ENCODE results near the gene SLC1A4. TPM values are rescaled to one million over a fixed set of nuclear protein-coding genes. Genes with fewer than 3 reads are reported as not detected.

The SLC1A4 gene
- total and polyA plus RNA-seq, 10 of the 15 experiments (the other 5 are each of a cell fraction or from before 2014, with no cell fraction given) = 10.8 to 43.2 (median 27.7) TPM

- TF ChIP-seq POU2F2 (IDR thresholded peaks at IDR 0.05; ENCODE audit: borderline replicate concordance, low read depth, low read length) (no peak), ESRRA (IDR thresholded peaks at IDR 0.05; ENCODE audit: low read length) (no peak), HCFC1 (IDR thresholded peaks at IDR 0.05; ENCODE audit: low read length) (no peak), IRF3 (IDR thresholded peaks at IDR 0.05) (no peak), ZNF274 (IDR thresholded peaks at IDR 0.05; ENCODE audit: insufficient read depth, insufficient read length) (no peak), POLR2AphosphoS5 (IDR thresholded peaks at IDR 0.05; ENCODE audit: low read length) (no peak), DPF2 (IDR thresholded peaks at IDR 0.05) (no peak), ZNF384 (IDR thresholded peaks at IDR 0.05; ENCODE audit: borderline replicate concordance, low read depth, low read length) (no peak), ASH2L (IDR thresholded peaks at IDR 0.05; ENCODE audit: borderline replicate concordance, low read depth) (no peak), POLR2AphosphoS2 (IDR thresholded peaks at IDR 0.05; ENCODE audit: low read depth, low read length) (no peak; the same call in 1 of the 2 replicates), RBBP5 (conservative IDR thresholded peaks at IDR 0.05) (no peak), ZBED1 (IDR thresholded peaks at IDR 0.05; ENCODE audit: borderline replicate concordance) (no peak), IKZF1 (conservative IDR thresholded peaks at IDR 0.05) (no peak), ATF3 (IDR thresholded peaks at IDR 0.05; ENCODE audit: borderline replicate concordance, extremely low read depth, low read depth, low read length) (no peak), PBX3 (IDR thresholded peaks at IDR 0.05; ENCODE audit: insufficient replicate concordance, low read depth, low read length) (no peak), POLR2A (IDR thresholded peaks at IDR 0.05; ENCODE audit: low read depth, low read length) (no peak), NFIC (IDR thresholded peaks at IDR 0.05; ENCODE audit: low read depth, low read length) (no peak), TCF3 (IDR thresholded peaks at IDR 0.05; ENCODE audit: borderline replicate concordance, insufficient read depth, low read depth, low read length) (0 out of 2 replicates have a peak, but pooled peaks have one; percentile 37), SIN3A (IDR thresholded peaks at IDR 0.05; ENCODE audit: low read depth, low read length) (peak; percentile 82), LARP7 (IDR thresholded peaks at IDR 0.05) (peak; percentile 50; the same call in 1 of the 2 replicates), NFYA (IDR thresholded peaks at IDR 0.05; ENCODE audit: borderline replicate concordance, low read depth, low read length) (no peak), JUND (IDR thresholded peaks at IDR 0.05; ENCODE audit: low read depth, low read length) (no peak), ATF2 (IDR thresholded peaks at IDR 0.05; ENCODE audit: low read length) (no peak), BHLHE40 (IDR thresholded peaks at IDR 0.05; ENCODE audit: borderline replicate concordance in 1 of 2, low read depth in 2 of 2, low read length in 1 of 2) (peak; percentile 14 to 45; a peak in 3 of 4 replicates), MYB (IDR thresholded peaks at IDR 0.05; ENCODE audit: borderline replicate concordance, low read depth, low read length) (no peak), CEBPB (IDR thresholded peaks at IDR 0.05; ENCODE audit: borderline replicate concordance in 1 of 2, low read depth in 2 of 2, low read length in 2 of 2) (no peak)
Measured at GRCh38 chr2:65055422-65056214, 66.4 kb downstream of the SLC1A4 start (continued).

Measured in GM12878 (cell line).